Measurements from ENCODE around the gene ACSS2.

GRCh38 chr20:34871320-34871926, 5.0 kb upstream of the ACSS2 start:
- TF ChIP-seq CTCF (IDR thresholded peaks at IDR 0.05; ENCODE audit: borderline replicate concordance, extremely low read depth, low read length, poor library complexity, severe bottlenecking) (no peak), EZH2 (IDR thresholded peaks at IDR 0.05; ENCODE audit: borderline replicate concordance, low read depth, low read length, severe bottlenecking) (no peak)

All from DND-41 (cell line).